ENCODE data around the gene PDE11A. TPM values are rescaled to one million over a fixed set of nuclear protein-coding genes. Genes with fewer than 3 reads are reported as not detected.

PDE11A gene
- total and polyA plus RNA-seq, 2 of the 13 experiments (the other 11 are each of a cell fraction or from before 2014, with no cell fraction given) = 1.2 to 1.7 TPM

DNA sequence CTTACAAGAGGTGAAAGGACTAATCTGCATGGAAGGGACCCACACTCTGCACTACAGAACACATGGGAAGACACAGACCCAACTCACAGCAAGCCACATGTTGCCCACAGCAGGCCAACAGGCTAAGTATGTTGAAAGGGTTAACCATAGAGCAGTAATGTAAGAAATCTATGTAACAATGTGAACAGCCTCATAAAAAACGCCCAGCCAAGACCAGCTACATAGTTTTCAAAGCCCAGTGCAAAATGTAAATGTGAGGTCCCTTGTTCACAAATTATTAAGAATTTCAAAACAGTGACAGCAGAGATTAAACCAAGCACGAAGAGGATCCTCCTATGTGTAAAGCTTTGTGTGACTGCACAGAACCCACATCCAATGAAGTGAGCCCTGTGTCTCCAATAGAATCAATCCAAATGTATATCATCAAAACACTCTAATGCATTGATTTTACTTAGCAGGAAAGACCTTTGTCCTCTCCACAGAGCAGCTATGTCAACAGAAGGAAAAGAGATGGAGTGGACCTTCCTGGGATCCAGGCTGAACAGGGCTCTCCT, 469.9 kb downstream of the PDE11A start:
- peak overlapping the region in 2 of 3 experiments; percentile 2 to 14; a peak in 1 of 6 replicates for H3K4me3 ChIP-seq (replicated peaks in 1 of 3; ENCODE audit: insufficient read depth in 1 of 3, low read depth in 2 of 3, low read length in 3 of 3)
- ChIA-PET CTCF (ENCODE audit: low intra/inter-chr PET ratio, low total read pairs) (no interaction called here), POLR2A (interaction anchor here (1.1 to 1.9 kb wide), 5 partner anchors 10 to 338 kb away, joined by 3 to 12 read pairs (median 4); partner anchors contain the start of gene NFE2L2)
- H3K4me2 ChIP-seq (ENCODE audit: low read depth, low read length) = peak overlapping the region; percentile 64
- WGBS (ENCODE audit: low lambda C conversion rate) = 5% methylated on average over 2 of the region's 2 CpGs
- no TSS peak for BruUV-seq (replicated peaks)
- no peak overlapping the region for H2AFZ ChIP-seq (ENCODE audit: low read length)
- H3K36me3 ChIP-seq (replicated peaks in 1 of 2; ENCODE audit: control insufficient read depth in 1 of 2, insufficient read depth in 2 of 2, low read length in 2 of 2) = no peaks in the 10 kb centered on the region
- intact Hi-C loops (cut with micrococcal nuclease; ENCODE audit: unreplicated experiment) = loop anchor here (5.0 kb wide), 1 partner anchor 440 kb away; no protein-coding TSS in a partner anchor
- in situ Hi-C loops (cut with HindIII; ENCODE audit: extremely low pct_ligation_motif_present, low pct_unique_long_range_greater_than_20kb) = loop anchor here (10.0 kb wide), 2 partner anchors 108 to 268 kb away; no protein-coding TSS in a partner anchor
- H4K20me1 ChIP-seq (ENCODE audit: insufficient read depth, low read length) = no peaks in the 10 kb centered on the region
- peak overlapping the region; percentile 34 for H3K9ac ChIP-seq (ENCODE audit: insufficient read depth, low read depth, low read length)
- H3K9me3 ChIP-seq (ENCODE audit: low read length) = no peaks in the 10 kb centered on the region; the same call in 1 of the 2 replicates
- H3K4me1 ChIP-seq (ENCODE audit: insufficient read depth, low read length) = peaks cover 75% of the 10 kb centered on the region
- no peaks in the 10 kb centered on the region for H3K27me3 ChIP-seq (ENCODE audit: control insufficient read depth in 1 of 2, insufficient read depth in 2 of 2, low read length in 2 of 2)
- peak; percentile 60 for FAIRE-seq
- peak; percentile 68 for DNase-seq (ENCODE audit: low spot score)
- ATAC-seq = peak; percentile 76
- no peaks in the 10 kb centered on the region for H3K79me2 ChIP-seq (ENCODE audit: insufficient read depth, low read length)
- H3K27ac ChIP-seq (ENCODE audit: extremely low read length, insufficient read depth, low read length) = peak overlapping the region; percentile 38
- peak; percentile 32; the same call in 1 of the 2 replicates for TF ChIP-seq ZNF331 (CRISPR knock-in tag; IDR thresholded peaks at IDR 0.05)
- no peak for TF ChIP-seq ZC3H4 (CRISPR knock-in tag; IDR thresholded peaks at IDR 0.05; ENCODE audit: borderline replicate concordance)
- no peak for TF ChIP-seq CHD2 (IDR thresholded peaks at IDR 0.05; ENCODE audit: low read depth, low read length)
- TF ChIP-seq IKZF4 (CRISPR knock-in tag; IDR thresholded peaks at IDR 0.05; ENCODE audit: borderline replicate concordance, low read depth, not compliant biosample characterization) = no peak
- TF ChIP-seq KLF16 (CRISPR knock-in tag; IDR thresholded peaks at IDR 0.05) = peak in 1 of 2 experiments; percentile 18; a peak in 1 of 4 replicates
- peak; percentile 65 for TF ChIP-seq RXRB (CRISPR knock-in tag; IDR thresholded peaks at IDR 0.05; ENCODE audit: borderline replicate concordance)
- no peak for TF ChIP-seq ZNF343 (CRISPR knock-in tag; IDR thresholded peaks at IDR 0.05)
- no peak for TF ChIP-seq SOX6 (IDR thresholded peaks at IDR 0.05)
- peak; percentile 45; the same call in 1 of the 2 replicates for TF ChIP-seq SOX6 (CRISPR knock-in tag; IDR thresholded peaks at IDR 0.05)
- TF ChIP-seq ETV5 (CRISPR knock-in tag; IDR thresholded peaks at IDR 0.05; ENCODE audit: borderline replicate concordance) = peak; percentile 32; the same call in 1 of the 2 replicates
- 0 out of 2 replicates have a peak, but pooled peaks have one; percentile 35 for TF ChIP-seq TGIF2 (CRISPR knock-in tag; IDR thresholded peaks at IDR 0.05)
- no peak for TF ChIP-seq SOX13 (IDR thresholded peaks at IDR 0.05)
- peak in 1 of 2 experiments; percentile 63; a peak in 2 of 4 replicates for TF ChIP-seq SOX13 (CRISPR knock-in tag; conservative IDR thresholded peaks at IDR 0.05 in 1 of 2, IDR thresholded peaks at IDR 0.05 in 1 of 2)
- 0 out of 2 replicates have a peak, but pooled peaks have one; percentile 68 for TF ChIP-seq ZNF543 (CRISPR knock-in tag; IDR thresholded peaks at IDR 0.05)
- 0 out of 2 replicates have a peak, but pooled peaks have one; percentile 4 for TF ChIP-seq NAIF1 (CRISPR knock-in tag; IDR thresholded peaks at IDR 0.05; ENCODE audit: borderline replicate concordance)
- TF ChIP-seq SALL1 (CRISPR knock-in tag; IDR thresholded peaks at IDR 0.05) = peak; percentile 79; the same call in 1 of the 2 replicates
- peak; percentile 45 for TF ChIP-seq ASH2L (IDR thresholded peaks at IDR 0.05; ENCODE audit: insufficient read length, low read depth, low read length)
- TF ChIP-seq, protein P1, sequence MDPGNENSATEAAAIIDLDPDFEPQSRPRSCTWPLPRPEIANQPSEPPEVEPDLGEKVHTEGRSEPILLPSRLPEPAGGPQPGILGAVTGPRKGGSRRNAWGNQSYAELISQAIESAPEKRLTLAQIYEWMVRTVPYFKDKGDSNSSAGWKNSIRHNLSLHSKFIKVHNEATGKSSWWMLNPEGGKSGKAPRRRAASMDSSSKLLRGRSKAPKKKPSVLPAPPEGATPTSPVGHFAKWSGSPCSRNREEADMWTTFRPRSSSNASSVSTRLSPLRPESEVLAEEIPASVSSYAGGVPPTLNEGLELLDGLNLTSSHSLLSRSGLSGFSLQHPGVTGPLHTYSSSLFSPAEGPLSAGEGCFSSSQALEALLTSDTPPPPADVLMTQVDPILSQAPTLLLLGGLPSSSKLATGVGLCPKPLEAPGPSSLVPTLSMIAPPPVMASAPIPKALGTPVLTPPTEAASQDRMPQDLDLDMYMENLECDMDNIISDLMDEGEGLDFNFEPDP (CRISPR knock-in tag; conservative IDR thresholded peaks at IDR 0.05) = peak; percentile 77; the same call in 1 of the 2 replicates
- TF ChIP-seq FOXA1 (IDR thresholded peaks at IDR 0.05) = peak; percentile 59
- peak; percentile 84 for TF ChIP-seq FOXA1 (CRISPR knock-in tag; IDR thresholded peaks at IDR 0.05)
- TF ChIP-seq, protein P2, sequence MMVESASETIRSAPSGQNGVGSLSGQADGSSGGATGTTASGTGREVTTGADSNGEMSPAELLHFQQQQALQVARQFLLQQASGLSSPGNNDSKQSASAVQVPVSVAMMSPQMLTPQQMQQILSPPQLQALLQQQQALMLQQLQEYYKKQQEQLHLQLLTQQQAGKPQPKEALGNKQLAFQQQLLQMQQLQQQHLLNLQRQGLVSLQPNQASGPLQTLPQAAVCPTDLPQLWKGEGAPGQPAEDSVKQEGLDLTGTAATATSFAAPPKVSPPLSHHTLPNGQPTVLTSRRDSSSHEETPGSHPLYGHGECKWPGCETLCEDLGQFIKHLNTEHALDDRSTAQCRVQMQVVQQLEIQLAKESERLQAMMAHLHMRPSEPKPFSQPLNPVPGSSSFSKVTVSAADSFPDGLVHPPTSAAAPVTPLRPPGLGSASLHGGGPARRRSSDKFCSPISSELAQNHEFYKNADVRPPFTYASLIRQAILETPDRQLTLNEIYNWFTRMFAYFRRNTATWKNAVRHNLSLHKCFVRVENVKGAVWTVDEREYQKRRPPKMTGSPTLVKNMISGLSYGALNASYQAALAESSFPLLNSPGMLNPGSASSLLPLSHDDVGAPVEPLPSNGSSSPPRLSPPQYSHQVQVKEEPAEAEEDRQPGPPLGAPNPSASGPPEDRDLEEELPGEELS (CRISPR knock-in tag; IDR thresholded peaks at IDR 0.05) = peak; percentile 48; the same call in 1 of the 2 replicates
- peak; percentile 43; the same call in 1 of the 2 replicates for TF ChIP-seq KAT8 (CRISPR knock-in tag; IDR thresholded peaks at IDR 0.05)
- TF ChIP-seq ZNF652 (CRISPR knock-in tag; IDR thresholded peaks at IDR 0.05; ENCODE audit: borderline replicate concordance, low read depth) = peak; percentile 89
